ENCODE measurements around the gene CASR. TPM values are rescaled to one million over a fixed set of nuclear protein-coding genes. Genes with fewer than 3 reads are reported as not detected.

The CASR gene, protein sequence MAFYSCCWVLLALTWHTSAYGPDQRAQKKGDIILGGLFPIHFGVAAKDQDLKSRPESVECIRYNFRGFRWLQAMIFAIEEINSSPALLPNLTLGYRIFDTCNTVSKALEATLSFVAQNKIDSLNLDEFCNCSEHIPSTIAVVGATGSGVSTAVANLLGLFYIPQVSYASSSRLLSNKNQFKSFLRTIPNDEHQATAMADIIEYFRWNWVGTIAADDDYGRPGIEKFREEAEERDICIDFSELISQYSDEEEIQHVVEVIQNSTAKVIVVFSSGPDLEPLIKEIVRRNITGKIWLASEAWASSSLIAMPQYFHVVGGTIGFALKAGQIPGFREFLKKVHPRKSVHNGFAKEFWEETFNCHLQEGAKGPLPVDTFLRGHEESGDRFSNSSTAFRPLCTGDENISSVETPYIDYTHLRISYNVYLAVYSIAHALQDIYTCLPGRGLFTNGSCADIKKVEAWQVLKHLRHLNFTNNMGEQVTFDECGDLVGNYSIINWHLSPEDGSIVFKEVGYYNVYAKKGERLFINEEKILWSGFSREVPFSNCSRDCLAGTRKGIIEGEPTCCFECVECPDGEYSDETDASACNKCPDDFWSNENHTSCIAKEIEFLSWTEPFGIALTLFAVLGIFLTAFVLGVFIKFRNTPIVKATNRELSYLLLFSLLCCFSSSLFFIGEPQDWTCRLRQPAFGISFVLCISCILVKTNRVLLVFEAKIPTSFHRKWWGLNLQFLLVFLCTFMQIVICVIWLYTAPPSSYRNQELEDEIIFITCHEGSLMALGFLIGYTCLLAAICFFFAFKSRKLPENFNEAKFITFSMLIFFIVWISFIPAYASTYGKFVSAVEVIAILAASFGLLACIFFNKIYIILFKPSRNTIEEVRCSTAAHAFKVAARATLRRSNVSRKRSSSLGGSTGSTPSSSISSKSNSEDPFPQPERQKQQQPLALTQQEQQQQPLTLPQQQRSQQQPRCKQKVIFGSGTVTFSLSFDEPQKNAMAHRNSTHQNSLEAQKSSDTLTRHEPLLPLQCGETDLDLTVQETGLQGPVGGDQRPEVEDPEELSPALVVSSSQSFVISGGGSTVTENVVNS
- not detected for polyA plus RNA-seq (2013, experiment 1 of 2)
- not detected for polyA plus RNA-seq (2013, experiment 2 of 2)

DNA sequence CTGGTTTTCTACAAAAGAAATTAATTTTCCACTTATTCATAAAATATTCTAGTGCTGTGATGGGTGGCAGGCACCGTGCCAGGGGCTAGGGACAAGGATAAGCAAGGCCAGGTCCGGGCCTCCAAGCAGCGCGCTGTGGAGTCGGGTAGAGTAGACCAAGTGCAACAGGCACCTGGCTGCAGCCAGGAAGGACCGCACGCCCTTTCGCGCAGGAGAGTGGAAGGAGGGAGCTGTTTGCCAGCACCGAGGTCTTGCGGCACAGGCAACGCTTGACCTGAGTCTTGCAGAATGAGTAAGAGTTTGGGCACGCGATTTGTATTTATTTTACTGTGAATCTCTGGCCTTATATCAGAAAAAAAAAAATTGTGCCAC, at the start of gene CASR:
TSS of gene CASR (plus strand) at position 148 of the 372 bp plus-strand sequence. CDS start 70,522 bp downstream, outside the sequence.
- Histone ChIP-seq H3K9ac (ENCODE audit: low read depth, low read length, poor library complexity) (peak within 1 kb of the TSS; percentile 31), H3K23ac (ENCODE audit: low read depth, low read length, poor library complexity) (peak within 1 kb of the TSS; percentile 52), H3K79me1 (ENCODE audit: low read depth, low read length) (no peaks in the 10 kb centered on the region), H3K18ac (ENCODE audit: low read length) (peak within 1 kb of the TSS; percentile 35), H2BK120ac (ENCODE audit: low read depth, low read length) (no peak within 1 kb of the TSS), H3K14ac (ENCODE audit: low read length) (no peak within 1 kb of the TSS), H3K27ac (replicated peaks; ENCODE audit: low read length) (no peak within 1 kb of the TSS), H2BK5ac (ENCODE audit: low read length) (peak within 1 kb of the TSS; percentile 46), H2AFZ (ENCODE audit: low read length) (peak within 1 kb of the TSS; percentile 81), H3K4me2 (ENCODE audit: insufficient read depth, low read length, poor library complexity, severe bottlenecking) (peak within 1 kb of the TSS; percentile 70), H3K4ac (ENCODE audit: low read length) (no peak within 1 kb of the TSS), H3K27me3 (ENCODE audit: control insufficient read depth in 3 of 3, insufficient read depth in 3 of 3, low read depth in 1 of 3, low read length in 3 of 3) (peaks cover 8 to 81% (median 37%) of the 10 kb centered on the region in 3 experiments), H4K8ac (ENCODE audit: low read depth, low read length) (no peak within 1 kb of the TSS), H2BK12ac (ENCODE audit: low read length) (no peak within 1 kb of the TSS), H4K91ac (ENCODE audit: low read depth, low read length, poor library complexity) (no peak within 1 kb of the TSS), H3K36me3 (replicated peaks in 1 of 2; ENCODE audit: control insufficient read depth in 2 of 2, insufficient read depth in 2 of 2, low read length in 2 of 2) (no peaks in the 10 kb centered on the region), H3K9me3 (replicated peaks in 1 of 2; ENCODE audit: control insufficient read depth in 2 of 2, insufficient read depth in 1 of 2, low read depth in 1 of 2, low read length in 2 of 2) (peaks cover 0 to 2% of the 10 kb centered on the region in 2 donors), H2BK15ac (ENCODE audit: low read length) (no peak within 1 kb of the TSS), H2AK5ac (ENCODE audit: low read depth, low read length) (no peak within 1 kb of the TSS), H3K4me1 (ENCODE audit: control insufficient read depth in 2 of 2, insufficient read depth in 1 of 2, low read depth in 1 of 2, low read length in 2 of 2) (peaks cover 3 to 6% of the 10 kb centered on the region in 2 donors), H3K4me3 (ENCODE audit: low read length in 2 of 2) (peak within 1 kb of the TSS in 1 of 2 donors; percentile 72)
- no peak for DNase-seq (ENCODE audit: low spot score)
- WGBS, 2 donors (ENCODE audit: extremely low coverage in 2 of 2, insufficient read length in 2 of 2, insufficient replicate concordance in 1 of 2): no CpG with 5 or more reads among the region's 14 CpGs

DNA sequence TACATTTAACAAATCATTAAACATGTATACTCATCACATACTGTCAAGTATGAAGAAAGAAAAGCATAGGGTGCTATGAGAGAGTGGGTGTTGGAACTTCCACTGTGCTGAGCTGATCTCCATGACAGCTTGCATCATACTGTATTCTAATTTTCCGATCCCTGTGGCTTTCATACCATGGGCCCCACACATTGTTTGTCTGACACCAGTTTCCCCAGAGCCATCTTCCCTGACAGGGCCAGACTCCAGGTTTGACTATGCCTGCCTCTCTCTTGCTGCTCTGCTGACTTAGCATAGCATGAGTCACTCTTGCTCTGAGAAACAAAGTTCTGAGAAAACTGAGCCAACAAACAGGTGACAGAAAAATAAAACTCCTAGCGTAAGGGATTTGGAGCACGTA, 37.0 kb upstream of the CASR start:
- no CpG with 5 or more reads among the region's 3 CpGs for WGBS, 2 donors (ENCODE audit: extremely low coverage in 2 of 2, insufficient read length in 2 of 2, insufficient replicate concordance in 1 of 2)
- H3K18ac ChIP-seq (ENCODE audit: low read length): no peak overlapping the region
- H2BK12ac ChIP-seq (ENCODE audit: low read length): no peak overlapping the region

DNA sequence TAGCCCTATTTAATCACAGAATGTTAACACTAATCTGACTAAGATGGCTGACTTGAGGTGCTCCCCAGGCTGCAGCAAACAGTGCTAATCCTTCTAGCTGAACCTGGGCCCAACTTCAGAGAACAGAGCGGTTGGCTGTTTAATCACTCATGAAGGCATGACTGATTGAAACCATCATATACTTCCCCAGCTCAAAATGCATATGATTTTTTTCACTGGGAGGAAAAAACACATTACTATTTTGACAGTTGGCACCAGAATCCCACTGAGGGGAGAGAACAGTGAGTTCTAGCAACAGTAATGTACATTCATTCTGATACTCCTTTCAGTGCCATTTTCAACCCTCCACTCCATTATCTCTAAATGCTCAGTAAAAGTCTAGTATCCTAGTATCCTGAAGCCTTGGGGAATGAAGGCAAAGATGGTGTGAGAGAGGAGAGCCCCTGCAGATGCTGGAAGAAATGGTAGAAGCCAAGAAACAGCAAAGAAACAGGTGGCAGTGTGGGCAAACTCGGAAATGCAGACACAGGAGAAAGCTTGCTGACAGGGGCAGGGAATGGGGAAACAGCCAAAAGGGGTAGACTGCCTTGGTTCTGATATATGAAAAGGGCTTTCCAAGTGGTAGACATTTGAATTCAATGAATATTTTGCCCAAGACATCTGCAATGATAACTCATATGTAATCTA, 34.4 kb upstream of the CASR start:
- no peak overlapping the region for H3K9ac ChIP-seq (ENCODE audit: low read depth, low read length, poor library complexity)
- H2BK15ac ChIP-seq (ENCODE audit: low read length): no peak overlapping the region
- peaks cover 0 to 3% of the 10 kb centered on the region in 2 donors for H3K9me3 ChIP-seq (replicated peaks in 1 of 2; ENCODE audit: control insufficient read depth in 2 of 2, insufficient read depth in 1 of 2, low read depth in 1 of 2, low read length in 2 of 2)
- H2AFZ ChIP-seq (ENCODE audit: low read length): peak overlapping the region; percentile 58
- H3K14ac ChIP-seq (ENCODE audit: low read length): no peak overlapping the region
- H3K18ac ChIP-seq (ENCODE audit: low read length): no peak overlapping the region
- no peak overlapping the region for H2BK120ac ChIP-seq (ENCODE audit: low read depth, low read length)
- no peak overlapping the region for H2BK5ac ChIP-seq (ENCODE audit: low read length)
- no peak overlapping the region for H3K4me2 ChIP-seq (ENCODE audit: insufficient read depth, low read length, poor library complexity, severe bottlenecking)
- WGBS, 2 donors (ENCODE audit: extremely low coverage in 2 of 2, insufficient read length in 2 of 2, insufficient replicate concordance in 1 of 2): no CpG with 5 or more reads among the region's 2 CpGs
- H3K4me1 ChIP-seq (ENCODE audit: control insufficient read depth in 2 of 2, insufficient read depth in 1 of 2, low read depth in 1 of 2, low read length in 2 of 2): no peaks in the 10 kb centered on the region
- no peak overlapping the region for H3K4ac ChIP-seq (ENCODE audit: low read length)
- H3K79me1 ChIP-seq (ENCODE audit: low read depth, low read length): no peaks in the 10 kb centered on the region
- no peak overlapping the region for H3K23ac ChIP-seq (ENCODE audit: low read depth, low read length, poor library complexity)
- no peak overlapping the region for H2AK5ac ChIP-seq (ENCODE audit: low read depth, low read length)
- DNase-seq (ENCODE audit: low spot score): no peak
- H4K91ac ChIP-seq (ENCODE audit: low read depth, low read length, poor library complexity): no peak overlapping the region
- no peak overlapping the region for H3K27ac ChIP-seq (replicated peaks; ENCODE audit: low read length)
- no peaks in the 10 kb centered on the region for H3K36me3 ChIP-seq (replicated peaks in 1 of 2; ENCODE audit: control insufficient read depth in 2 of 2, insufficient read depth in 2 of 2, low read length in 2 of 2)
- peaks cover 0 to under 1% (median 0%) of the 10 kb centered on the region in 3 experiments for H3K27me3 ChIP-seq (ENCODE audit: control insufficient read depth in 3 of 3, insufficient read depth in 3 of 3, low read depth in 1 of 3, low read length in 3 of 3)
- no peak overlapping the region for H4K8ac ChIP-seq (ENCODE audit: low read depth, low read length)
- H3K4me3 ChIP-seq (ENCODE audit: low read length in 2 of 2): no peak overlapping the region
- no peak overlapping the region for H2BK12ac ChIP-seq (ENCODE audit: low read length)

More for the DNA sequence above, 37.0 kb upstream of the CASR start:
- Histone ChIP-seq H2BK120ac (ENCODE audit: low read depth, low read length) (no peak overlapping the region), H2BK5ac (ENCODE audit: low read length) (no peak overlapping the region), H3K4me1 (ENCODE audit: control insufficient read depth in 2 of 2, insufficient read depth in 1 of 2, low read depth in 1 of 2, low read length in 2 of 2) (no peaks in the 10 kb centered on the region), H4K91ac (ENCODE audit: low read depth, low read length, poor library complexity) (no peak overlapping the region), H3K79me1 (ENCODE audit: low read depth, low read length) (no peaks in the 10 kb centered on the region), H3K4me2 (ENCODE audit: insufficient read depth, low read length, poor library complexity, severe bottlenecking) (no peak overlapping the region), H3K27ac (replicated peaks; ENCODE audit: low read length) (no peak overlapping the region), H3K23ac (ENCODE audit: low read depth, low read length, poor library complexity) (no peak overlapping the region), H2AK5ac (ENCODE audit: low read depth, low read length) (no peak overlapping the region), H3K36me3 (replicated peaks in 1 of 2; ENCODE audit: control insufficient read depth in 2 of 2, insufficient read depth in 2 of 2, low read length in 2 of 2) (no peaks in the 10 kb centered on the region), H3K27me3 (ENCODE audit: control insufficient read depth in 3 of 3, insufficient read depth in 3 of 3, low read depth in 1 of 3, low read length in 3 of 3) (no peaks in the 10 kb centered on the region), H4K8ac (ENCODE audit: low read depth, low read length) (no peak overlapping the region), H2AFZ (ENCODE audit: low read length) (no peak overlapping the region), H3K9me3 (replicated peaks in 1 of 2; ENCODE audit: control insufficient read depth in 2 of 2, insufficient read depth in 1 of 2, low read depth in 1 of 2, low read length in 2 of 2) (no peaks in the 10 kb centered on the region), H3K4ac (ENCODE audit: low read length) (no peak overlapping the region), H3K9ac (ENCODE audit: low read depth, low read length, poor library complexity) (no peak overlapping the region), H3K4me3 (ENCODE audit: low read length in 2 of 2) (no peak overlapping the region), H2BK15ac (ENCODE audit: low read length) (no peak overlapping the region), H3K14ac (ENCODE audit: low read length) (no peak overlapping the region)
- no peak for DNase-seq (ENCODE audit: low spot score)

All from neuronal stem cell (in vitro differentiated cells).